SK-N-SH (cell line): ENCODE measurements around the gene ACOT9.

Experiments used
- JUND ChIP-seq: IDR thresholded peaks from 2 replicates; pipeline ENCODE4 v1.4.0; 2012
- NFIC ChIP-seq: IDR thresholded peaks from 2 replicates; pipeline ENCODE4 v1.4.0; 2012; ENCODE audit warnings: borderline replicate concordance
- POLR2AphosphoS5 ChIP-seq: IDR thresholded peaks from 2 replicates; pipeline ENCODE4 v1.6.1; 2012; ENCODE audit warnings: low read depth, low read length

DNA sequence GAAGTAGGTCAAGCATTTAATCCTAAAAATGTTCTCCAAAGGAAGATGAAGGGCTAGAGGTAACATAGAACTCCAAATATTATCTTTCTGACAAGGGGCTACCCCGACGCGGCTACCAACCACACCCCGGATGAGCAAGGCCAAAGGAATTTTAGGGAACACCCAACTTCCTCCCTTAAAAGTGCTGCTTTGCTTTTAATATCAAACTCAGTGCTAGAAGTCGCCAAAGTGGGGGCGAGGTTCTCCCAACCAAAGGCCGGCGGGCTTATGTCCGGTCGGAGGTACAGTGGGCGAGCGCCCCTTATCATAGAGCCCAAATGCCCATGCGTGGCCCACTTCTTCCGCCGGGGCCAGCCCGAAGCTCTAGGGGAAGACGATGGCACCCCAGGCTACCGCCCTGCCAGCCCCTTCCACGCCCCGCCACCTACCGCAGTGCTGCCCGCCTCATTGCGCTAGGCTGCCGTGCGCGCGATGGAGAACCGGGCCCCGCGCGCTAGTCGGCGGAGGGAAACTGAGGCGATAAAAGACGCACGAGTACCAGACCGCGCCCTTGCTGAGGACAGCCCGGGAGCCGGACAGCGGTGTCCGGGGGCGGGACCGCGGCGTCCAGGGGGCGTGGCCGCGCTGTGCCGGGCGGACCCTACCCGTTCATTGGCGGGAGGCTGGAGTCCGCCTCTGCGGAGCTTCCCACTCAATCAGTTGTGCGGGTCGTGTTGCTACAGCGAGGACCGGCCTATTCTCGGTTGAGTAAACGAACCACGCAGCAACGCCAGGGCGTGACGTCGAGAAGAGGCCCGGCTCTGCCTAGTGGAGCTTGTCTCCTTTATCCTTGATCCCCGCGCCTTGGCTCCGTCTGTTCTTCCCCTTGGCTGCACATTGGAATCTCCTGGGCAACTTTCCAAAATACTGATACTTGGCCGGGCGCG lies at the start of gene ACOT9:
- no peak for TF ChIP-seq POLR2AphosphoS5
- no peak for TF ChIP-seq NFIC
- TF ChIP-seq JUND, result no peak
